Neural cell (in vitro differentiated cells): ENCODE measurements around the gene SULT1E1.
"Not testable (repeated sequence)": the region's sequence is repeated elsewhere in the genome, so short reads cannot be mapped to it uniquely, and the experiment has no call there.

Experiments
- EZH2 ChIP-seq: fragments of 200-600, 300-800 bp; shearing (Covaris generic), sonication (generic); IDR thresholded peaks from 2 replicates; pipeline ENCODE4 v1.6.1; 2014; ENCODE audit warnings: antibody characterized with exemption, low read length, borderline replicate concordance, mild to moderate bottlenecking; ENCODE audit not compliant: insufficient read depth, poor library complexity, severe bottlenecking
- RAD21 ChIP-seq: fragments of 450-650 bp; conservative IDR thresholded peaks from 2 replicates; pipeline ENCODE4 v1.6.1; 2014; ENCODE audit warnings: antibody characterized with exemption, mild to moderate bottlenecking, moderate library complexity
- SMC3 ChIP-seq: fragments of 450-650 bp; conservative IDR thresholded peaks from 2 replicates; pipeline ENCODE4 v1.6.1; 2014; ENCODE audit warnings: antibody characterized with exemption, mild to moderate bottlenecking, moderate library complexity; ENCODE audit not compliant: poor library complexity
- TF ChIP-seq, protein P1 (sequence below): fragments of 450-650 bp; IDR thresholded peaks from 2 replicates; pipeline ENCODE4 v1.5.1; 2014; ENCODE audit warnings: antibody characterized with exemption, mild to moderate bottlenecking, moderate library complexity; ENCODE audit not compliant: poor library complexity, severe bottlenecking

DNA sequence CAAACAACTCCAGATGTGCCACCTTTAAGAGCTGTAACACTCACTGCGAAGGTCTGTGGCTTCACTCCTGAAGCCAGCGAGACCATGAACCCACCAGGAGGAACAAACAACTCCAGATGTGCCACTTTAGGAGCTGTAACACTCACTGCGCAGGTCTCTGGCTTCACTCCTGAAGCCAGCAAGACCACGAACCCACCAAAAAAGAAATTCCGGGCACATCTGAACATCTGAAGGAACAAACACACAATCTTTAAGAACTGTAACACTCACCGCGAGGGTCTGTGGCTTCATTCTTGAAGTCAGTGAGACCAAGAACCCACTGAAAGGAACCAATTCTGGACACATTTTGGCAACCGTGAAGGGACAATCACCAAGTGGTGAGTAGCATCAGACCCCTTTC is 34.9 kb downstream of the SULT1E1 start:
- TF ChIP-seq, protein P1, sequence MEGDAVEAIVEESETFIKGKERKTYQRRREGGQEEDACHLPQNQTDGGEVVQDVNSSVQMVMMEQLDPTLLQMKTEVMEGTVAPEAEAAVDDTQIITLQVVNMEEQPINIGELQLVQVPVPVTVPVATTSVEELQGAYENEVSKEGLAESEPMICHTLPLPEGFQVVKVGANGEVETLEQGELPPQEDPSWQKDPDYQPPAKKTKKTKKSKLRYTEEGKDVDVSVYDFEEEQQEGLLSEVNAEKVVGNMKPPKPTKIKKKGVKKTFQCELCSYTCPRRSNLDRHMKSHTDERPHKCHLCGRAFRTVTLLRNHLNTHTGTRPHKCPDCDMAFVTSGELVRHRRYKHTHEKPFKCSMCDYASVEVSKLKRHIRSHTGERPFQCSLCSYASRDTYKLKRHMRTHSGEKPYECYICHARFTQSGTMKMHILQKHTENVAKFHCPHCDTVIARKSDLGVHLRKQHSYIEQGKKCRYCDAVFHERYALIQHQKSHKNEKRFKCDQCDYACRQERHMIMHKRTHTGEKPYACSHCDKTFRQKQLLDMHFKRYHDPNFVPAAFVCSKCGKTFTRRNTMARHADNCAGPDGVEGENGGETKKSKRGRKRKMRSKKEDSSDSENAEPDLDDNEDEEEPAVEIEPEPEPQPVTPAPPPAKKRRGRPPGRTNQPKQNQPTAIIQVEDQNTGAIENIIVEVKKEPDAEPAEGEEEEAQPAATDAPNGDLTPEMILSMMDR, result not testable (repeated sequence)
- not testable (repeated sequence) for TF ChIP-seq RAD21, SMC3, EZH2
